ENCODE measurements around the gene DNAH2. TPM values are rescaled to one million over a fixed set of nuclear protein-coding genes. Genes with fewer than 3 reads are reported as not detected.

Gene DNAH2
- total and polyA plus RNA-seq, 2 donors (not counting 3 experiments of a cell fraction or from before 2014, with no cell fraction given), result 0.10 to 0.11 TPM

DNA sequence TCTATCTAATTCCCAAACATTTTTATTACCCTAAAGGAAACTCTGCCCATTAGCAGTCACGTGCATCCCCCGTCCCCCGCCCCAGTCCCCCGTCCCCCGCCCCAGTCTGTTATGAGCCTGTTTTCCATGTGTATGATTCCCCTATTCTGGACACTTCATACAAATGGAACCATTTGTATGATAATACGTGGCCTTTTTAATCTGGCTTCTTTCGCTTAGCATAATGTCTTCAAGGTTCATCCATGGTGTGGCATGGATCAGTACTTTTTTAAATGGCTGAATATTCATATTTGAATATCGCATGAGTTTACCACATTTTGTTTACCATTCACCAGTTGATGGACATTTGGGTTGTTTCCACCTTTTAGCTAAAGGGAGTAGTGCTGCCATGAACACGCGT, 49.5 kb downstream of the DNAH2 start:
- CTCF ChIA-PET, result interaction anchor here (0.8 to 1.3 kb wide), 5 partner anchors 9 to 24 kb away, joined by 3 to 5 read pairs (median 3); no protein-coding TSS in a partner anchor
- Histone ChIP-seq H3K27ac (ENCODE audit: insufficient read depth, low read depth, low read length) (no peak overlapping the region), H2AFZ (ENCODE audit: low read depth, low read length) (no peak overlapping the region), H3K36me3 (ENCODE audit: control insufficient read depth in 2 of 2, extremely low read depth in 1 of 2, insufficient read depth in 2 of 2, low read length in 2 of 2) (no peaks in the 10 kb centered on the region), H3K9me3 (replicated peaks; ENCODE audit: control insufficient read depth, insufficient read depth, low read length) (no peaks in the 10 kb centered on the region), H4K20me1 (replicated peaks; ENCODE audit: control insufficient read depth, extremely low read depth, insufficient read depth, low read length) (no peaks in the 10 kb centered on the region), H3K4me3 (replicated peaks in 1 of 3; ENCODE audit: insufficient read depth in 1 of 3, low read depth in 1 of 3, low read length in 3 of 3) (no peak overlapping the region), H3K79me2 (ENCODE audit: control insufficient read depth, insufficient read depth, low read length) (no peaks in the 10 kb centered on the region), H3K27me3 (ENCODE audit: control insufficient read depth in 2 of 2, insufficient read depth in 2 of 2, low read length in 2 of 2) (peaks cover 0 to 9% of the 10 kb centered on the region in 2 experiments), H3K9ac (replicated peaks; ENCODE audit: extremely low read depth, insufficient read depth, low read length) (no peak overlapping the region), H3K9me1 (replicated peaks; ENCODE audit: control insufficient read depth, extremely low read depth, insufficient read depth, low read length) (no peaks in the 10 kb centered on the region), H3K4me2 (ENCODE audit: insufficient read depth, low read length) (no peak overlapping the region), H3K4me1 (ENCODE audit: control insufficient read depth, extremely low read depth, insufficient read depth, low read length) (no peaks in the 10 kb centered on the region)
- TF ChIP-seq POLR2A (IDR thresholded peaks at IDR 0.05; ENCODE audit: low read depth, low read length), result no peak
- no peak for TF ChIP-seq FOS (IDR thresholded peaks at IDR 0.05; ENCODE audit: borderline replicate concordance, insufficient read depth, low read length)
- TF ChIP-seq MAX (IDR thresholded peaks at IDR 0.05; ENCODE audit: insufficient read depth, insufficient read length), result no peak
- no peak for TF ChIP-seq EZH2 (IDR thresholded peaks at IDR 0.05; ENCODE audit: borderline replicate concordance, low read depth, low read length, severe bottlenecking)
- TF ChIP-seq MYC (IDR thresholded peaks at IDR 0.05; ENCODE audit: low read depth, low read length), result no peak
- no peak for TF ChIP-seq JUN (IDR thresholded peaks at IDR 0.05; ENCODE audit: borderline replicate concordance, insufficient read depth, insufficient read length, low read depth)
- TF ChIP-seq CTCF (IDR thresholded peaks at IDR 0.05; ENCODE audit: extremely low read depth in 1 of 2, insufficient read depth in 1 of 2, low read depth in 1 of 2, low read length in 2 of 2), result no peak
- TF ChIP-seq POLR2AphosphoS5 (IDR thresholded peaks at IDR 0.05; ENCODE audit: insufficient read depth, low read depth, low read length), result no peak
- TF ChIP-seq GATA2 (IDR thresholded peaks at IDR 0.05; ENCODE audit: insufficient read depth, insufficient read length, low read depth, low read length), result no peak
- POLR2A ChIA-PET, result no interaction called here
- dilution Hi-C loops (cut with MboI; ENCODE audit: extremely low pct_ligation_motif_present, low sequenced_read_pairs), result no loop called here
- FAIRE-seq (no peak), DNase-seq (ENCODE audit: low read depth, low spot score) (no peak)
- intact Hi-C loops (cut with micrococcal nuclease), result no loop called here
- no TSS peak for BruUV-seq (replicated peaks)
